GM12801 (cell line): ENCODE measurements around the gene DENND1A.

Experiments
- CTCF ChIP-seq: IDR thresholded peaks from one replicate; pipeline ENCODE4 v1.5.1; 2011; ENCODE audit warnings: control low read depth; ENCODE audit not compliant: insufficient read length; ENCODE audit errors: extremely low read depth

DENND1A gene

GRCh38 chr9:123434619-123435240, 495.2 kb downstream of the DENND1A start:
- TF ChIP-seq CTCF, result no peak

- no peak for TF ChIP-seq CTCF
These were observed 497.3 kb downstream of the DENND1A start for GRCh38 chr9:123432331-123433236.

- no peak for TF ChIP-seq CTCF
These were observed 498.3 kb downstream of the DENND1A start for GRCh38 chr9:123431581-123431980.

GRCh38 chr9:123426406-123426805, 503.5 kb downstream of the DENND1A start:
- TF ChIP-seq CTCF, result no peak

- TF ChIP-seq CTCF, result no peak
These were observed 504.0 kb downstream of the DENND1A start for GRCh38 chr9:123425836-123426365.

- TF ChIP-seq CTCF, result no peak
These were observed 504.6 kb downstream of the DENND1A start for GRCh38 chr9:123425261-123425821.

GRCh38 chr9:123424552-123425225, 505.2 kb downstream of the DENND1A start:
- TF ChIP-seq CTCF, result no peak
